Type B pancreatic cell (in vitro differentiated cells): ENCODE results near the gene UNC93A. TPM values are rescaled to one million over a fixed set of nuclear protein-coding genes. Genes with fewer than 3 reads are reported as not detected.
"Not testable (repeated sequence)": the region's sequence is repeated elsewhere in the genome, so short reads cannot be mapped to it uniquely, and the experiment has no call there.

Source experiments
- DNase-seq: peaks from one replicate; pipeline ENCODE4 v3.0.0; 2021; ENCODE audit warnings: mixed read lengths; ENCODE audit not compliant: unreplicated experiment; ENCODE audit errors: extremely low spot score
- H3K27ac Mint-ChIP-seq: 2 replicates; pipeline ENCODE4 v1.8.0; 2021; ENCODE audit warnings: mild to moderate bottlenecking, mixed read lengths
- H3K27me3 Mint-ChIP-seq: 2 replicates; pipeline ENCODE4 v1.8.0; 2021; ENCODE audit warnings: mixed read lengths
- H3K36me3 Mint-ChIP-seq: 2 replicates; pipeline ENCODE4 v1.8.0; 2021; ENCODE audit warnings: mixed read lengths
- H3K4me1 Mint-ChIP-seq: one replicate; pipeline ENCODE4 v1.8.0; 2021; ENCODE audit warnings: mixed read lengths; ENCODE audit not compliant: unreplicated experiment
- H3K4me3 Mint-ChIP-seq: 2 replicates; pipeline ENCODE4 v1.8.0; 2021; ENCODE audit warnings: mild to moderate bottlenecking, mixed read lengths
- H3K9me3 Mint-ChIP-seq: 2 replicates; pipeline ENCODE4 v1.8.0; 2021; ENCODE audit warnings: mixed read lengths
- total RNA-seq: library from RNA; stranded (reverse); gene quantifications from 2 replicates; pipeline ENCODE4 v1.2.1, GENCODE V29; 2021; ENCODE audit warnings: low replicate concordance
- TF ChIP-seq, protein P1 (sequence below): fragments of 200-600 bp; sonication (generic); conservative IDR thresholded peaks from 2 replicates; pipeline ENCODE4 v1.5.0; 2021; ENCODE audit warnings: antibody characterized with exemption, mild to moderate bottlenecking

UNC93A gene
- total RNA-seq, 1 donor from 2014 or later: 3.7 TPM

DNA sequence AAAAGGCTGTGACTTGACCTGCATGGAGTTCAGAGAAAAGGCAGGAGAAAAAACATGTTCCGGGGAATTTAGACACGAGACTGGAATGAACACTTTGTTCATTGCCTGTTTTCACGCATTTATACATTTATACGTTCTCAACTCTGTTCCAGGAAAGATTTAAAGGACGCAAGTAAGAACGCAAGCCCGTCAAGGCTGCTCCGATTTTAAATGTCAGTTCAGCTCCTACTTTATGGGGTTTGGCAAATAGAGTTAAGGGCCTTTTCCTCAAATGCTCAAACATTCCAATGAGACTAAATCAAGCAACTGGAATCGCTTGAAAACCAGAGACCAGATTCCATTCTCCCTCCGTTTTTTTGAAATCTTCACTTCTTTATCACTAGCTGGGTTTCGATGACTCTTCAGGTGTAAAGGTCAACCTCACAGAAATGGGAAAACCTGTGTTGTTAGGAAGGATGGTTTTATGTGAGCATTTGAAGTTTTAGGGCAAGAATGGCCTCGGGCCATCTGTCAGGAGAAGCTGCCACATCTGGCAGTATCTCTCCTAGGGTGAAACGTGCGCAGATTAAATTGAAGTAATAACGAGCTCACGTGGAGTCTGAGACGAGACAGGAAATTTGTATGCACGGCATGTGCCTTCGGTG is 58.6 kb downstream of the UNC93A start:
- TF ChIP-seq, protein P1, sequence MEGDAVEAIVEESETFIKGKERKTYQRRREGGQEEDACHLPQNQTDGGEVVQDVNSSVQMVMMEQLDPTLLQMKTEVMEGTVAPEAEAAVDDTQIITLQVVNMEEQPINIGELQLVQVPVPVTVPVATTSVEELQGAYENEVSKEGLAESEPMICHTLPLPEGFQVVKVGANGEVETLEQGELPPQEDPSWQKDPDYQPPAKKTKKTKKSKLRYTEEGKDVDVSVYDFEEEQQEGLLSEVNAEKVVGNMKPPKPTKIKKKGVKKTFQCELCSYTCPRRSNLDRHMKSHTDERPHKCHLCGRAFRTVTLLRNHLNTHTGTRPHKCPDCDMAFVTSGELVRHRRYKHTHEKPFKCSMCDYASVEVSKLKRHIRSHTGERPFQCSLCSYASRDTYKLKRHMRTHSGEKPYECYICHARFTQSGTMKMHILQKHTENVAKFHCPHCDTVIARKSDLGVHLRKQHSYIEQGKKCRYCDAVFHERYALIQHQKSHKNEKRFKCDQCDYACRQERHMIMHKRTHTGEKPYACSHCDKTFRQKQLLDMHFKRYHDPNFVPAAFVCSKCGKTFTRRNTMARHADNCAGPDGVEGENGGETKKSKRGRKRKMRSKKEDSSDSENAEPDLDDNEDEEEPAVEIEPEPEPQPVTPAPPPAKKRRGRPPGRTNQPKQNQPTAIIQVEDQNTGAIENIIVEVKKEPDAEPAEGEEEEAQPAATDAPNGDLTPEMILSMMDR: no peak
- Mint-ChIP-seq H3K4me3 (peak overlapping the region; percentile 83), H3K4me1 (peaks cover 16% of the 10 kb centered on the region), H3K27me3 (peaks cover 42% of the 10 kb centered on the region), H3K9me3 (peaks cover 7% of the 10 kb centered on the region), H3K36me3 (no peaks in the 10 kb centered on the region), H3K27ac (peak overlapping the region; percentile 86)
- no peak for DNase-seq

DNA sequence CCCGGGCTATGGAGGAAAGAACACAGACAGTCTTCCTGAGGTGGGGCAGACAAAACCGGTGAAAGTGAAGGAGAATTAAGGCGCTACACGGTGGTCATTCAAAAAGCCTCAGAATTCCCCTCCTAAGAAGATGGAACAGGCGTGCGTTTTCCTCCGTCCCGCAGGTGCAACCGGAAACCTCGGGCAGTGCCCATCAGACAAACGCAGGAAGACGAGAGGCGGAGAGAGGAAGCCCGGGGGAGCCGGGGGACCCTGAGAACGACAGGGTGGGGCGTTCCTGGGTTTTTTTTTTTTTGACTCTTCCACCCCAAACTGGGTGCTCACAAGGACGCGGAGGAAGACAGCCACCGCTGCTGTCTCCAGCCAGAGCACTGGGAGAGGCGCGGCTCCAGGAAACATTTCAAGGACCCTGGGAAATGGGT is 59.2 kb downstream of the UNC93A start:
- Mint-ChIP-seq H3K36me3 (no peaks in the 10 kb centered on the region), H3K27ac (peak overlapping the region; percentile 86), H3K27me3 (peaks cover 42% of the 10 kb centered on the region), H3K4me3 (peak overlapping the region; percentile 83), H3K4me1 (peaks cover 16% of the 10 kb centered on the region), H3K9me3 (peaks cover 7% of the 10 kb centered on the region)
- TF ChIP-seq, protein P1: no peak
- no peak for DNase-seq

DNA sequence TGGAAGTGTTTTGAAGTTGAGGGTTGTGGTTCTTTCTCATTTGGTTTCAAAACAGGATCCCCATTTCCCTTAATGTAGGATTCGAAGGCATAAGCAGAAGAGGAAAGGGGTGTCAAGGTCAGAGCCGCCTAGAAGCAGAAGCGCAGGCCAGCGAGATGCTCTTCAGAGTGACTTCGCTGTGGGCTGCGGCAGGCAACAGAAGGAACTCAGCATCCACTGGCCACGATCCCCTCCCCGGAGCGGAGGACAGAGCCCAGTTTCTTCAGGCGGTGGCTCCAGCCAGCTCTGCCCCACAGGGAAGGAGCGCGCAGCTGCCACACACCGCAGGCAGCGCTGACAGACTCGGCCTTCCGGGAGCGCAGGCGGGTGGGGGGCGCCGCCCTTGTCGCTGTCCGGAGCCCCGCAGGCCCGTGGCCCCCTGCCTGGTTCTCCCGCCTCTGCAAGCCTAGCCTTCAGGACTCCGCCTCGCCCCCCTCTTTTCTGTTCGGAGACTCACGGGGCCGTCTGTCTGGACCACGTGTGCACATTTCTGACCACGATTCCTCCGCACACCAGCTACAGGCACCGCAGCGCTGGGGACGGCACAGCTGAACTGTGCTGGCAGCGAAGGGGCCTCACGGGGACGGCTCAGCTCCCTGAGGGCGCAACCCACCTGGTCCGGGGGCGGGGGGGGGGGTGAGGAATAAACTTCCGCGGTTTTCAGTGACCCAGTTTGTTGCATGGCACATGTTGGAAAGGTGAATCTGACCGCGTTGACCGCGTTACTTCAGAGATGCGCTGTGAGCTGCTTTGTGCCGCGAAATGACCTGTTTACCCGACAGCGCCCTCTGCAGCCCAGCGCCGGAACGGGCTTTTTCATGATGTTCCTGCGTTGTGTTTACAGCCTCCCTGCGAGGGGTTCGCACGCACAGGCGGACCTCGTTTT is 59.9 kb downstream of the UNC93A start:
- H3K27me3 Mint-ChIP-seq: peaks cover 42% of the 10 kb centered on the region
- H3K4me3 Mint-ChIP-seq: peak overlapping the region; percentile 83
- peaks cover 7% of the 10 kb centered on the region for H3K9me3 Mint-ChIP-seq
- peak; percentile 90 for DNase-seq
- TF ChIP-seq, protein P1: peak; percentile 94
- peaks cover 16% of the 10 kb centered on the region for H3K4me1 Mint-ChIP-seq
- no peak overlapping the region for H3K27ac Mint-ChIP-seq
- no peaks in the 10 kb centered on the region for H3K36me3 Mint-ChIP-seq

DNA sequence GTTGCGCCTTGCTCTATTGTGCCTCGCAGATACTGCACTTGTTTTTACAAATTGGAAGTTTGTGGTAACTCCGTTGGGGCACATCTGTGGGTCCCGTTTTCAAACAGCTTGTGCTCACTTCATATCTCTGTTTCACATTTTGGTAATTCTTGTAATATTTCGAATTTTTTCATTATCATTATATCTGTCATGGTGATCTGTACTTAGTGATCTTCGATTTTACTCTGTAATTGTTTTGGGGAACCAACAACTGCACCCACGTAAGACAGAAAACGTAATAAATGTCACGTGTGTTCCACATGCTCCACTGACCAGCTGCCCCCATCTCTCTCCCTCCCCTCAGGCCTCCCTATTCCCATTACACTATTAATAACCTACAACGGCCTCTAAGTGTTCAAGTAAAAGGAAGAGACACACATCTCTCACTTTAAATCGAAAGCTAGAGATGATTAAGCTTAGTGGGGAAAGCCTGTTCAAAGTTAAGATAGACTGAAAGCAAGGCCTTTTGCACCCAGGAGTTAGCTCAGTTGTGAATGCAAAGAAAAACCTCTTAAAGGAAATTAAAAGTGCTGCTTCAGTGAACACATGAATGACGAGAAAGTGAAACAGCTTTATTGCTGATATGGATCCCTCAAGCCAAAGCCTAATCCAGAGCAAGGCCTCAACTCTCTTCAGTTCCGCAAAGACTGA is 60.7 kb downstream of the UNC93A start:
- peaks cover 40% of the 10 kb centered on the region for H3K27me3 Mint-ChIP-seq
- H3K9me3 Mint-ChIP-seq: peaks cover 7% of the 10 kb centered on the region
- TF ChIP-seq, protein P1: no peak
- no peak overlapping the region for H3K27ac Mint-ChIP-seq
- no peak for DNase-seq
- no peaks in the 10 kb centered on the region for H3K36me3 Mint-ChIP-seq
- peaks cover 16% of the 10 kb centered on the region for H3K4me1 Mint-ChIP-seq
- peak overlapping the region; percentile 83 for H3K4me3 Mint-ChIP-seq

DNA sequence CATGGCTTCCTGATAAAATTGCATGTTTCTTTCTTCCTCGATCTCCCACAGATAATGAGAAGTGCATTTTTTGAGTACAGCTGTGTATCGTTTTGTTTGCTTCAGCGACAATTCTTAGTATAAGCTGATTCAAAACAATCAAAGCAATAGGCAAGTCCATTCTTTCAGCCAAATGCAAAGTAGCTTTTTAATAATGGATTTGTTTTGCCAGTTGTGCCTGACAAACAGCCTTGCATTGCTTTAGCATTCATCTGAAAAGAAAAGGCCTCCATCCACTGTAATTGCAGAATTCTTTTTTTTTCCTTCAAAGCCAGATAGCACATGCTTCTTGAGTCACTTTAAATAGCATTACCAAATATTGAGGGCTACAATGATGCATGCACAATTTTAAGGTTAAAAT is 65.8 kb downstream of the UNC93A start:
- Mint-ChIP-seq H3K4me3 (no peak overlapping the region), H3K9me3 (peaks cover 7% of the 10 kb centered on the region), H3K27ac (no peak overlapping the region), H3K4me1 (no peaks in the 10 kb centered on the region), H3K36me3 (no peaks in the 10 kb centered on the region), H3K27me3 (peaks cover 24% of the 10 kb centered on the region)
- no peak for DNase-seq
- TF ChIP-seq, protein P1: no peak

DNA sequence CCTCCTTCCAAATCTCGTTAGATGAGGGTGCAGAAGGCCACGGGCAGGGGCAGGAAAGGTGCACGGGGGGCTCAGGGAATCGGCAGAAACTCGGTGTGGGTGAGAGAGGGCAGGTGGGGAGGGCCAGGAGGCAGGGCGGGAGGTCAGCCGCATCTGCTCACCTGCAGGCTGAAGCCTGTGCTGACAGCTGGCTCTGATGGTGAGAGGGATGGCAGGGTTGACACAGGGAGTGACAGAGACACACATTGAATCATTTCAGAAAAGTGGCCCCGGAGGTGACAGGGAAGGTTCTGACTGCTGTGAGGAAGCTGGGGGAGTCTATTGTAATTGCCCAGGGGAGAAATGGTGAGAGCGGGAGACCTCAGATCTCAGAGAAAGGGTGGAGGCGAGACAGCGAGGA is 67.3 kb downstream of the UNC93A start:
- not testable (repeated sequence) for H3K27ac Mint-ChIP-seq, H3K9me3 Mint-ChIP-seq, H3K4me3 Mint-ChIP-seq, H3K4me1 Mint-ChIP-seq, DNase-seq, H3K36me3 Mint-ChIP-seq
- peaks cover 22% of the 10 kb centered on the region for H3K27me3 Mint-ChIP-seq

DNA sequence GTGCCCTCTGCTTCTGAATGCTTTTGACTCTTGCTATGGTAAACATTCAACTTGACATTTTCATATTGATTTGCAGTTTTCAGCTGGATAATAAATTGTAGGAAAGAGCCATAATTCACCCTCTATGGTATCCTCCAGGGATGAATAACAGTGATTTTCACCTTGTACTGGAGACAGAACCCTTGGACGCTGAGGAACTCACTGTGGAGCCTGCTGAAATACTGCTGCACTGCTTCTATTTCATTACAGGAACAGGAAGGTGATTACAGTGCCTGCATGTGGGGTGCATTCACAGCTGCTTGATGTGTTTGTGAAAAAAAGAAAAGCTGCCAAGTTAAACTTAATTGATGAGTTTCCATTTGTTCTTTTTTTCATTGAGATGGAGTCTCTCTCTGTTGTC is 70.1 kb downstream of the UNC93A start:
- peaks cover 19% of the 10 kb centered on the region for H3K27me3 Mint-ChIP-seq
- not testable (repeated sequence) for H3K4me1 Mint-ChIP-seq, H3K4me3 Mint-ChIP-seq, DNase-seq, H3K27ac Mint-ChIP-seq, H3K36me3 Mint-ChIP-seq, H3K9me3 Mint-ChIP-seq
